M059J (cell line): ENCODE measurements around the gene ANO1. TPM values are rescaled to one million over a fixed set of nuclear protein-coding genes. Genes with fewer than 3 reads are reported as not detected.
"Not testable (repeated sequence)": the region's sequence is repeated elsewhere in the genome, so short reads cannot be mapped to it uniquely, and the experiment has no call there.

Experiments used
- DNase-seq: peaks from one replicate; pipeline ENCODE4 v3.0.0-alpha.2; 2012; ENCODE audit warnings: low read depth
- total RNA-seq: library from RNA; depleted of rRNA; stranded (reverse); fragments of >200 nt; shearing (Covaris generic); gene quantifications from 2 replicates; pipeline ENCODE4 v1.2.3, GENCODE V29; 2014

ANO1 gene
- total RNA-seq, 1 experiment from 2014 or later, result not detected

DNA sequence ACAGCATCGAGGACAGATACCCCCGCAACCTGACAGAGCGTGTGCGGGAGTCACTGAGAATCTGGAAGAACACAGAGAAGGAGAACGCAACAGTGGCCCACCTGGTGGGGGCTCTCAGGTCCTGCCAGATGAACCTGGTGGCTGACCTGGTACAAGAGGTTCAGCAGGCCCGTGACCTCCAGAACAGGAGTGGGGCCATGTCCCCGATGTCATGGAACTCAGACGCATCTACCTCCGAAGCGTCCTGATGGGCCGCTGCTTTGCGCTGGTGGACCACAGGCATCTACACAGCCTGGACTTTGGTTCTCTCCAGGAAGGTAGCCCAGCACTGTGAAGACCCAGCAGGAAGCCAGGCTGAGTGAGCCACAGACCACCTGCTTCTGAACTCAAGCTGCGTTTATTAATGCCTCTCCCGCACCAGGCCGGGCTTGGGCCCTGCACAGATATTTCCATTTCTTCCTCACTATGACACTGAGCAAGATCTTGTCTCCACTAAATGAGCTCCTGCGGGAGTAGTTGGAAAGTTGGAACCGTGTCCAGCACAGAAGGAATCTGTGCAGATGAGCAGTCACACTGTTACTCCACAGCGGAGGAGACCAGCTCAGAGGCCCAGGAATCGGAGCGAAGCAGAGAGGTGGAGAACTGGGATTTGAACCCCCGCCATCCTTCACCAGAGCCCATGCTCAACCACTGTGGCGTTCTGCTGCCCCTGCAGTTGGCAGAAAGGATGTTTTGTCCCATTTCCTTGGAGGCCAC is 128.3 kb downstream of the ANO1 start:
- no peak for DNase-seq

DNA sequence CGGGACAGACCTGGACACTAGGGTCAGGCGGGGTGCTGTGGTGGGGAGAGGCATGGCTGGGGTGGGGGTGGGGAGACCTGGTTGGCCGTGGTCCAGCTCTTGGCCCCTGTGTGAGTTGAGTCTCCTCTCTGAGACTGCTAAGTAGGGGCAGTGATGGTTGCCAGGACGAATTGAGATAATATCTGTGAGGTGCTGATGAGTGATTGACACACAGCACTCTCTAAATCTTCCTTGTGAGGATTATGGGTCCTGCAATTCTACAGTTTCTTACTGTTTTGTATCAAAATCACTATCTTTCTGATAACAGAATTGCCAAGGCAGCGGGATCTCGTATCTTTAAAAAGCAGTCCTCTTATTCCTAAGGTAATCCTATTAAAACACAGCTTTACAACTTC is 128.9 kb downstream of the ANO1 start:
- no peak for DNase-seq

DNA sequence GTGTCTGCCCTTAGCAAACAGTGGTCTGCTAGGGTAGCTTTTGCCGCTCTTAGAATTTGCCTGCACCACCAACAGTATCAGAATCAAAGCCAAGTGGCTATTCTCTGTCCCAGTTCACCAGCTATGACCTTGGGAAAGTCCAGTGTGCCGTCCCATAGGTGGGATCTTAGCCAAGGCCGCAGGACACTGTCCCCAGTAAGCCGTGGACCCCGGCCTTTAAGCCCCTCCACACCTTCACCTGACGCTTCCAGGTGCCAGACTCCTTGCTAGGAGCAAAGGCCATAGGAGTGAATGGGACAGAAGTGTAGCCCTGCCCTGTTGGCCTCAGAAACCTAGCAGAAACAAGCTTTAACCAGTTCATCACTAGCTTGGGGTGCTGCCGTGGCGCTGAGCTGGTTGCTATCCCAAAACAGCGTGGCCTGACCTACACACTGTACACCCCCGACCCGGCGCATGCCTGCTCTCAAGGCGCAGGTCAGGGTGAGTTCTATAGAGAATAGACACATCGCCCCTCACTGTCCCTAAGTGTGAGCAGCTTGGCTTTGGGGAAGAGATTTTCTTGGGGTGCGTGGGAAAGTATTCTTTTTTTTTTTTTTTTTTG is 129.5 kb downstream of the ANO1 start:
- DNase-seq, result no peak

DNA sequence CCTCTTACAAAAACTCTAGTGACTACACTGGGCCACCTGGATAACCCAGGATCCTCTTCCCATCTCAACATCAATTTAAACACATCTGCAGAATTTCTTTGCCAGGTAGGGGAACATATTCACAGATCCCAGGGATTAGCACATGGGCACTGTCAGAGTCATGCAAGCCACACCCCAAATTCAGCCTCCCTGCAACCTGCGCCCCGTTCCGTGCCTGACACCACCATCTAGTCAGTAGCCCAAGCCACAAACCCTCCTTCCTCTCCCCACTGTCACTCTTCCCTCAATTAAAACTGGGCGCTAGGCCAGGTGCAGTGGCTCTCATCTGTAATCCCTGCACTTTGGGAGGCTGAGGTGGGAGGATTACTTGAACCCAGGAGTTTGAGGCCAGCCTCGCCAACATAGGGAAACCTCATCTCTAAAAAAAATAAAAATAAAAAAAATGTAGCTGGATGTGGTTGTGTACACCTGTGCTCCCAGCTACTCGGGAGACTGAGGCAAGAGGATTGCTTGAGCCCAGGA is 131.3 kb downstream of the ANO1 start:
- DNase-seq, result no peak

DNA sequence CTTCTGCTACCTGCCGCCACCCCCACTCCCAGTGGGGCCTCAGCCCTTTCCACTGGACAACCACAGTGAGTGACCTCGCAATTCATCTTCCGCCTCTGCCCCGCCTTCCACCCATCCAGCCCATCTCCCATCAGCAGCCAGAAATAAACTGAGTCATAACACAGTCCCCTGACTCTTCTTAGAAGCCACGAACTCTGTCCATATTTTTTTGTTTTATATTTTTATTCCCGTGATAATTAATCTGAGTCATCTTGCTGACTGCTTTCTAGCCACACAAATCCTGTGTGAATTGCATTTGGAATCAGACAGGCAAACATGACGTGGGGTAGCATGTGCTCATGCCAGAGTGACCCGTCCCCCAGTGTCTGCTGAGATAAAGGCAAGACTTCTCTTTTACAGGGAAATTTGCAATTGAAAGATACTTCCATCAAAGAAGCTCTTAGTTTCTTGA is 132.0 kb downstream of the ANO1 start:
- peak; percentile 67 for DNase-seq

DNA sequence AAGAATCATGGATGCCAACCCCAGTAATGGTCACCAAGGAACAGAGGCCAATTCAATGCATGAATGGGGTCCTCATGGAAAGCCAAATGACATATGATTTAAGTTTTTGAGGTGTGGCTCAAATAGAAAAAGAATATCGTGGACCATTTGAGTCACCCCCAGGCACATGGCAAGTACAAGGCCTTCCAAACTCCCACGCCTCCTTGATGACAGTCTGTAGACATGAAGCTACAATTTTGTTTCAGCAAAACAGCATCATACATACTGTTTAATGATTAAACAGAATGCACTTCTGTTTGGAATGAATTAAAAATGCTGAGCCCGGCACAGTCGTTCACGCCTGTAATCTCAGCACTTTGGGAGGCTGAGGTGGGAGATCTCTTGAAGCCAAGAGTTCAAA is 132.4 kb downstream of the ANO1 start:
- DNase-seq, result no peak

DNA sequence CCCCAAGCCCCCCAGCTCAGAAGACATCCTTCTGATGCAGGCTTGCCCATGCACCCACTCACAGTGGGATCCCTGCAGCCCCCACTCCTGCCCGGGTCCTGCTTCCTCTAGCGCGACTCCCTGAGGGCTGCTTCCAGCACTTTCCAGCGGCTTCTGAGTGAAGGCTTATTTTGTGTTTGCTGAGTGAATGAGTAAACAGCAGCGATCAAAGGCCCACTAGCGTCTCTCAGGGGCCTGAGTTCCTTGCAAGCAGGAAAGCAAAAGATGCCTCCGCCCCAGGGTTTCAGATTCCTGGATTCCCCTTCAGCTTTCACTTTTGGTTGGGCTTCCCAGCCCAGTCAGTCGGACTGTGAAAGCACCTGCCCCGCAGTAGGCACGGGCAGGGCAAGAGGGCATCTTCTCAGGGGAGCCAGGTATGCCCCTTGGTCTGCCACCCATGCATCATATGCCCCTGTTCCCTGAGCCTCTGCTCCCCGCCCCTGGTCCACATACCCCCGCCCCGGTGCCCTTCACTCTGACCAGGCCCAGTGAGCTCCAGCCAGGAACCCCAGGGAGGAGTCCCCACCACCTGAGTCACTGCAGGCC is 134.2 kb downstream of the ANO1 start:
- DNase-seq, result no peak

DNA sequence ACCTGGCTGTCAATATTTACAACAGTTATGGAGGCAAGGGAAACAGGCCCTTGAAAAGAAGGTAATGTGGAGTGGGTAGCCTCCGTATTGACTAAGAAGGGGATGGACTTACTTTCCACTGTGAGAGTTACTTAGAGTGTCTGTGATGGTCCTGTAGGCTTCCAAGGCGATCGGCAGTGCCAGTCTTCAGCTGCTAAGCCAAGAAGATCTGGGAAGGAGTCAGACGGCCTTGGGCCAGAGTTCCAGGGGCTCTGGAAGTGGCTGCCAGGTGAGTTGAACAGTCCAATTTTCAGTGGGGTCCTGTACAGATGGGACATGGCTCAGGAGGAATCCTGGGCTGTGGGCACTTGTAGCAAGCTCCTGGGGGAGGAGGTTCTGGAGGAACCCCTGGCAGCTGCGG is 139.3 kb downstream of the ANO1 start:
- not testable (repeated sequence) for DNase-seq

DNA sequence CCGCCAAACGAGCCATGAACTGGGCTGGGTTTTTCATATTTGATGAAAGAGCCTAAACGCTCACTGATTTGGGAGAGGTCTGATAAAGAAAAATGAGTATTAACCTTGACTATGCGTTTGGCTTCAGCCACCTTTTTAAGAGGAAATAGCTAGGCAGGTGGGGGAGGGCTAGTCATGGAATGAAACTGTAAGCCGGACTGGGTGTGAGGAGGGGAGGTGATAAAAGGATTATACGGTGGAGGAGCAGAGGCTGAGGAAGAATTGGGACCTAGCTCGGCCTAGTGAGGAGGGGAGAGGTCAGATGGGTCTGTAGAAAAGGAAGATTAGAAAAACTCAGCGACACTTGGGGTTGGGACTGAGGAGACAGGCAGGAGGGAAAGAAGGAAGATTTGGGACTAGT is 140.0 kb downstream of the ANO1 start:
- DNase-seq, result not testable (repeated sequence)

DNA sequence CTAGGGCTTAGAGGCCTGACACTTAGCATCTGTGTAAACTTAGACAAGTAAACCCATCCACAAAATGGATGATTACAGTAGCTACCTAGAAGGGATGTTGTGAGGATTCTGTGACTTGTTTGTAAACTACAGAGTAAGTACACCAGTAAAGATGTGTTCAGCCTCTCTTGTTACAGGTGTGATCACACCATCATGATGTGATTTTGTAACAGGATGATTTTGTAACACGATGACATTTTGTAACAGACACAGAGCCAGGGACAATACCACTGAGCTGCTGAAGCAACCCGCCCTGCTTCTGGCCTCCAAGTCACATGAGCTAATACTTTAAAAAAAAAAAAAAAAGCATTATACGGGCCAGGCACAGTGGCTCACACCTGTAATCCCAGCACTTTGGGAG is 142.0 kb downstream of the ANO1 start:
- DNase-seq, result no peak

DNA sequence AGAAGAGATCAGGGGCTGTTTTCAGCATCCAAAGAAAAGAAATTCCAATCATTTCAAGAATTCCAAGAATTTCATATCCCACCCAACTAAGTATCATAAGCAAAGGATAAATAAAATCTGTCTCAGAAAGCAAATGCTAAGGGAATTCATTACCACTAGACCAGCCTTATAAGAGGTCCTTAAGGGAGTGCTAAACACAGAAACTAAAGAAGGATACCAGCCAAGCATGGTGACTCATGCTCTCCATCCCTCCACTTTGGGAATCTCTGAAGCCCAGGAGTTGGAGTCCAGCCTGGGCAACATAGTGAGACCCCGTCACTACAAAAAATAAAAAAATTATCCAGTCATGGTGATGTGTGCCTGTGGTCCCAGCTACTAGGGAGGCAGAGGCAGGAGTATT is 142.8 kb downstream of the ANO1 start:
- peak; percentile 50 for DNase-seq

DNA sequence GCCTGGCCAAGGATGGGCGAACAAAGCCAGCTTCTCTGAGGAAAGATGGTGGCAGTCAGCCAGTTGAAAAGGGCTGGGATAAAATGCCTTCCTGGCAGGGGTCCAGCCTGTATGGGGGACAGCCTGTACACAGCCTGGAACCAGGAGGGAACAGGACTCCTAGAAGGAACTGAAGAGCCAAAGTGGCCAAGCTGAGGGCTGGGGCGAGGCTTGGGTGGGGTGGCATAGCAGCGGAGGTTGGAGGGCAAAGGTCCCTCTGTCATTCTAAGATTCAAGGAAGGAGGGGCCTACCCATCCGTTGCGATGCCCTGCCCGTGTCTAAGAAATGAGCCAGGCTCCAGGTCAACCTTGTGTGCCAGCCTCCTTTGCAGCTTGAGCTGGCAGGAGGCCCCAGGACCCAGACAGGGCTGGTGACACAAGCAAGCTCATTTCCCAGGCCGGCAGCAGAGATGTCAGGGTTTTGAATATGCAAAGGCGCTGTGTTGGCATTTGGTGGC is 147.6 kb downstream of the ANO1 start:
- no peak for DNase-seq

DNA sequence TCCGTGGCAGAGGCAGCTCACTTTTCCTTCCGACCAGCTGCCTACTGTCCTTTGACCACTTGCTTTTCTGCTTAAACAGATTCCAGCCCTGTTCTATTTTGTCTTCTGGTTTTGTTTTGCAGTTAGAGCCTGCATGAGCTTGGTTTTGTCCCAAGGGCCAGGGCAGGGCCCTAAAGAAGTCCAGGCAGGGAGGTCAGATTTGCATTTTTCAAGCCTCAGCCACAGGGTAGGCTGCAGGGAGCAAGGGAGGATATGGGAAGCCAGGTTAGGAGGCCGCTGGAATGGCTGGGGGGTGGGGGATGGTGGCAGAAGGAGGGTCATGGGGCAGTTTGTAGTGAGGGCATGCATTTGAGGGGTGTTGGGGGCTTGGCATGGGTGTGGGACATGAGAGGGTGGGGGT is 148.1 kb downstream of the ANO1 start:
- no peak for DNase-seq

DNA sequence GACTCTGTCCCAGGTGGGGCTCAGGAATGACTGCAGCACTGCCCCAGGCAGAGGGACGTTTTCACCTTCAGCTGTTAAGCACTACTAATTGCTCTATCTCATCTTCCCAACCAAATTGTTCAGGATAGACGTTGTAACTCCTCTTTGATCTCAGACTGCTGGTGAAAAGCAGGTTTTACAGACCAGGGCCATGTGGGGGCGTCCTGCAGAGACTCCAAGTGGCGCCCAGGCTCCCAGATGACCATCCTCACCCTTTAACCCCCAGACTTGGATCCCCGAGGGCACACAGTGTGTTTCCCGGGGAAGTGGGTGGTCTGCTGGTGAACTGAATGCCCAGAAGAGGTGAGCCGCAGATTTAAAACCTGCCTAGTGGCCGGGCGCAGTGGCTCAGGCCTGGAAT is 148.8 kb downstream of the ANO1 start:
- peak; percentile 34 for DNase-seq

DNA sequence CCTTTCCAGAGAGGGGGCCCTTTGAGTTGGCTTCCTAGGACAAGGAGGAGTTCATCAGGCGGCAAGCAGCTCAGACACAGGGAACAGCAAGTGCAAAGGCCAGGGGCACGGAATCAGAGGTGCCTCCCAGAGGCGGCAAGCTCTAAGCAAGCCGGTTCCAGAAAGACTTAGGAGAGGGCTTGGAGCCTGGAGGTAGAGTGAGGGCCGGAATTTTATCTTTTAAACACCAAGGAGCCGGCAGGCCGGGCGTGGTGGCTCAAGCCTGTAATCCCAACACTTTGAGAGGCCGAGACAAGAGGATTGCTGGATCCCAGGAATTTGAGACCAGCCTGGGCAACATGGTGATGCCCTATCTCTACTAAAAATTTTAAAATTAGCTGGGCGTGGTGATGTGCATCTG is 151.6 kb downstream of the ANO1 start:
- no peak for DNase-seq

DNA sequence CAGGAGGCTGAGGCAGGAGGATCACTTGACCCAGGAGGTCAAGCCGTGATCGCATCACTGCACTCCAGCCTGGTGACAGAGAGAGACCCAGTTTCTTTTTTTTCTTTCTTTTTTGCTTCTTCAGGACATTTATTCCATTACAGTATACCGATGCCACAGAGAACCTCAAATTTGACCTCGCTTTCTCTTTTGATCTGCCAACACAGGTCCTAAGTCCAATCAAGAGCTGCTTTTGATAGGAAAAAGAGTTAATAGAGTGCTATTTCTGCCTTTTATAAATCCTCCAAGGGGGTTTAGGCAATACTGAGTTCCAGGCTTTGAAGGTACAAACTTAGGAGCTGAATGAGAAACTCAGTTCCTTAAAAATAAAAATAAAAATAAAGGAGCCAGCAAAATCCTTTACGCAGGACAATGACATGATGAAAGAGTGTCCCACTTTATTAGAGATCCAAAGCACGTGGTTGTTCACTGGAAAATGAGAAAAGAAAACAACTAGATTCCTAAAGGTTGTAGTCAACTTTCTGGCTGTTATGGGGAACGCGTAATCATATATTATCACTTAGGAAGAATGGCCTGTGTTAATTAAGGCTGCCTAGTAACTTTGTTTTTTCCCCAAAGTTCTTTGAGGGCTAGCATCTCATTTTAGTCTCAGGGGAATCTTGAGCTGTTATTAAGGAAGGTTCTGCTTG is 152.2 kb downstream of the ANO1 start:
- DNase-seq, result no peak

DNA sequence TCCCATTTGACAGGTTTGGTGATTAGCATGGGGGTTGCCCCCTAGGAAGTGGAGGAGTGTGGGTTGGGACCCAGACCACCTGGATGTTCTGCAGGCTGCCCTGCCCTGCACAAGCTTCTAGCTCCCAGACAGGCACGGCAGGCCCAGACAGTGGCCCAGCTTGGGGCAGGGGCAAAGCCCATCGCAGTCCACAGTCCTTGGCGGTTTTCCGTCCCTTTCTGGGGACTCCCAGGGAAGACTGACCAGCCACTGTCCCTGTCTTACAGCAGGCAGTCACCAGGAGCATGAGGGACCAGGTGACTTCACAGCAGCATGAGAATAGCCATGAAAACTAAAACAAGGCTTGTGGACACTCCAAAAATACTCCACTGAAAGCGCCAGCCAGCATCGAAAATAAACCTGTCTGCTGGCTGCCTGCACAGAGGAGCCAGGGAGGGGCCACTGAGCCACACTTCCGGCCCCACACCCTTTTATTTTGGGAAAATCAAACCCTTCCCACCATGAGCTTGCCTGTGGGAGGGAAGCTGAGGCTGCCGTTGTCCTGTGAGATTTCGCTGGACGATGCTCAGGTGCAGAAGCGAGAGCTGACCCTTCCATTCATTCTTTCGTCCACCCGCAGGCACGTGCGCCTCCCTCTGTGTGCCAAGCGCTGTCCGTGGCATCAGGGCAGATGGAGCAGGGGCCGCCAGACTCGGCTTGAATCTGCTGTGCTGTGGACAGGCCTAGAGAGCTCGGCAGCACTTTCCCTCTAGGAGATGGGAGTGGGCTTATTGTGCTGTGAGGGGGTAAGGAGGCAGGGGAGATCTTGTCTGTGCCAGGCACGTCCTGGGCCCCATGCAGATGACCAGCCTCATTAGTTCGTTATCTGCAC is 153.0 kb downstream of the ANO1 start:
- no peak for DNase-seq

DNA sequence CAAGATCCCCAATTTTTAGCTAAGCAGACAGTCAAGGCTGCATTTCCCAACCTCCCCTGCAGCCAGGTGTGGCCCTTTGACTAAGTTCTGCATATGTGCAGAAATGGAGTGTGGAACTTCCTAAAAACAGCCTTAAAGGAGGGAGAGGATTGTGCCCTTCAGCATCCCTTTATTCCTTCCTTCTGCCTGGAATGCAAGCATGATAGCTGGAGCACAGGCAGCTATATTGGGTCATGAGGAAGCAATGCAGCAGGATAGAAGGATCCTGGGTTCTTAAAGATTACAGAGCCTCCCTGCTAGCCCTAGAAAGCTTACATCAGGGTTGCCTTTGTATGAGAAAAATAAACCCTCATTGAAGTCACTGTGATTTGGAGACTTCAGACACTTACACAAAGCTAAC is 154.9 kb downstream of the ANO1 start:
- no peak for DNase-seq

DNA sequence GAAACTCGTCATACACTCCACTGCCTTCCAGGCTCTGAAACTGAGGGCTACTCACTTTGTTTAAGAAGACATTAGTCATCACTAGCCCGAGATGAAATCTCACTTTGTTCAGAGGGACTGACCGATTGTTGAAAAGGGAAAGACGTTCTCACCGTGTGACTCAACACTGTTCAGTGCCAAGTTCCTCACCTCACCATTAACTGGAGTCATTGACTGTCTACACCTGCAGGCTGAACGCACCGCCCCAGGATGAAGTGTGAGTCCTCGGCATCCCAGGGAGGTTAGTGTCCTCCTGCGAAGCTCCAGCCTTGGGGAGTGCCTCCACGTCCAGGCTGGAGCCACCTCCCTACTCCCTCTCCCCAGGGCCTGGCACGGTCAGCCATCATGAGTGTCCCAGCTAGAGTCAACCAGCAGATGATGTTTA is 155.4 kb downstream of the ANO1 start:
- DNase-seq, result peak; percentile 100

DNA sequence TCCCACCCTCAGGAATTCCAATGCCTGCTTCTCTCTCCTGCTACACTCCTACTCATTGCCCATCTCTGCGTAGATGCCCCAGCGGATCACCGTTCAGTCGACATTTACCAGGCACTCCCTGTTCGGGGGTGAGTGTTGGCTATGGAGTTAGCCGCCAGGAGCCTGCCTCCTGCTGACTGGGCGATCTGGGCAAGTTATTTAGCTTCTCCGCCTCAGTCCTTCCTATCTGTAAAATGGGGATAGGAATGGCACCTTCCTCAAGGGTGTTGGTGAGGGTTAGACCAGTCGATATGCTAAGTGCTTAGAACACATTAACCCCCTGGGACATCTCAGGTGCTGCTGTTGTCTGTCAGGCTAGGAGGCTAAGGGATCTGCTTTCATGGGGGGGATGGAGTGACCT is 155.8 kb downstream of the ANO1 start:
- no peak for DNase-seq
